Fibroblast of lung (primary cell): Measurements from ENCODE around the gene CTDSPL.

ENCODE experiments used
- EZH2 ChIP-seq: IDR thresholded peaks from 2 replicates; pipeline ENCODE4 v1.5.1; 2012; ENCODE audit warnings: low read length, control low read depth, mild to moderate bottlenecking; ENCODE audit errors: missing control alignments
- TF ChIP-seq, protein P1 (sequence below), 2 donors: IDR thresholded peaks in 1 of 2; conservative IDR thresholded peaks in 1 of 2; 1 replicate in 1 of 2; 2 replicates in 1 of 2; pipeline ENCODE4 v1.5.1; 2011 to 2012; ENCODE audit warnings: low read length in 2 of 2, control low read depth in 1 of 2, inconsistent platforms in 1 of 2, low read depth in 1 of 2, mild to moderate bottlenecking in 1 of 2

DNA sequence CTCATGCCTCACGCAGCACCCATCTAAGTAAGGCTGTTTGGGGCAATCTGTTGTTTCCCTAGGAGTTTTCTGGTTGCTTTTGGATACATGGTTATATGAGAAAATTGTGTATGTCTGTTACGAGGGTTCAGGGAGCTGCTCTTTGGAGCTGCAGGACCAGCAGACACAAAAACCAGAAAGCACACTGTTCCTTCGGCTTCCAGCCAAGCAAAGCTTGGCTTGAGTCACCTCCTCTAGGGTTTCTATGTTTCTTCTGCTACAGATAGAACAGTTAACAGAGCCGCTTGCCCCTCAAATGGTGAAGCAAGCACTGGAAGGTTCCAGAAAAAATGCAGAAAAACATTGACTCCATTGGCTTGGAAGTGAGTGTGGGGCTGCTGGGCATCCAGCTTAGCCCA, 49.2 kb upstream of the CTDSPL start:
- TF ChIP-seq, protein P1, sequence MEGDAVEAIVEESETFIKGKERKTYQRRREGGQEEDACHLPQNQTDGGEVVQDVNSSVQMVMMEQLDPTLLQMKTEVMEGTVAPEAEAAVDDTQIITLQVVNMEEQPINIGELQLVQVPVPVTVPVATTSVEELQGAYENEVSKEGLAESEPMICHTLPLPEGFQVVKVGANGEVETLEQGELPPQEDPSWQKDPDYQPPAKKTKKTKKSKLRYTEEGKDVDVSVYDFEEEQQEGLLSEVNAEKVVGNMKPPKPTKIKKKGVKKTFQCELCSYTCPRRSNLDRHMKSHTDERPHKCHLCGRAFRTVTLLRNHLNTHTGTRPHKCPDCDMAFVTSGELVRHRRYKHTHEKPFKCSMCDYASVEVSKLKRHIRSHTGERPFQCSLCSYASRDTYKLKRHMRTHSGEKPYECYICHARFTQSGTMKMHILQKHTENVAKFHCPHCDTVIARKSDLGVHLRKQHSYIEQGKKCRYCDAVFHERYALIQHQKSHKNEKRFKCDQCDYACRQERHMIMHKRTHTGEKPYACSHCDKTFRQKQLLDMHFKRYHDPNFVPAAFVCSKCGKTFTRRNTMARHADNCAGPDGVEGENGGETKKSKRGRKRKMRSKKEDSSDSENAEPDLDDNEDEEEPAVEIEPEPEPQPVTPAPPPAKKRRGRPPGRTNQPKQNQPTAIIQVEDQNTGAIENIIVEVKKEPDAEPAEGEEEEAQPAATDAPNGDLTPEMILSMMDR (conservative IDR thresholded peaks at IDR 0.05 in 1 of 2, IDR thresholded peaks at IDR 0.05 in 1 of 2; ENCODE audit: low read depth in 1 of 2, low read length in 2 of 2): no peak
- no peak for TF ChIP-seq EZH2
